ENCODE measurements around the gene LPIN1.

The LPIN1 gene

DNA sequence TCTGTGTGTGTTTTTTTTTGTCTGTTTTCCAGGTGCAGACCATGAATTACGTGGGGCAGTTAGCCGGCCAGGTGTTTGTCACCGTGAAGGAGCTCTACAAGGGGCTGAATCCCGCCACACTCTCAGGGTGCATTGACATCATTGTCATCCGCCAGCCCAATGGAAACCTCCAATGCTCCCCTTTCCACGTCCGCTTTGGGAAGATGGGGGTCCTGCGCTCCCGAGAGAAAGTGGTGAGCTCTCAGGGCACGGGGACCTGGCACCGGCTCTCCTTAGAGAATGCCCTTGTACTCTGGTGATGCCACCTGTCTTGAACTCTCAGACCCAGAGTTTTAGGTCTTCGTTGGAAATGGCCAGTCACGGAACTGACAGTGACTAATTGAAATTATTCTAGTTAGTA is 19.1 kb downstream of the LPIN1 start:
- DNase-seq = no peak

DNA sequence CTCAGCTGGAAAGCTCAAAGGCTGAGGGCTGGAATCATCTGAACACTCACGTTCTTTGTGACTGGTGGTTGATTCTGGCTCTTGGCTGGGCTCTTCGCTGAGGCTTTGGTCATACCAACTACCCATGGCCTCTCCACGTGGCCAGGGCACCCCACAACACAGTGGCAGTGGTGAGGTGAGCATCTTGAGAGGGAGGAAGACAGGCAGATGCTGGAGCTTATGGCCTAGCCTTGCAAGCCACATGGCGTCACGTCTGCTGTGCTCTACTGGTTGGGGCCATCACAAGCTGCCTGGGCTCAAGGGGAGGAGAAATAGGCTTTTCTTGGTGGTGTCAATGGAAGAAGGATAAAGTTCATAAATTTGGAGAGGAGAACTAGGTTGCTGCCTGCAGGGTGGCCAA is 19.6 kb downstream of the LPIN1 start:
- DNase-seq = no peak

DNA sequence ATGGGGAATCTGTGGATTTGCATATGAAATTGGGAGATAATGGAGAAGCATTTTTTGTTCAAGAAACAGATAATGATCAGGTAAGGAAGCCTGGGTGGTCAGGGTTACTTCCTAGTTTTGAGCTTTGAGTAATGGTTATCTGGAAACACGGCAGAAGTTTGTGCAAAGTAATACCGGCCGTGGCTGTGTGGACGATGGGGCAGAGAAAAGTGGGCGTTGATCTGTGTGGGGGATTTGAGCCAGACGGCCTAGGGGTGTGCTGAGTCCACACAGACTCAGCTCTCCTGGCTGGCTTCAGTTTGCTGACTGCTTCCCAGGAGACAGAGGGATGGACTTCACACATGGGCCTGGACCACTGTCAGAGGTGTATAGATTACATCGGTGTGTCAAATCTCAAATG is 21.3 kb downstream of the LPIN1 start:
- no peak for DNase-seq

DNA sequence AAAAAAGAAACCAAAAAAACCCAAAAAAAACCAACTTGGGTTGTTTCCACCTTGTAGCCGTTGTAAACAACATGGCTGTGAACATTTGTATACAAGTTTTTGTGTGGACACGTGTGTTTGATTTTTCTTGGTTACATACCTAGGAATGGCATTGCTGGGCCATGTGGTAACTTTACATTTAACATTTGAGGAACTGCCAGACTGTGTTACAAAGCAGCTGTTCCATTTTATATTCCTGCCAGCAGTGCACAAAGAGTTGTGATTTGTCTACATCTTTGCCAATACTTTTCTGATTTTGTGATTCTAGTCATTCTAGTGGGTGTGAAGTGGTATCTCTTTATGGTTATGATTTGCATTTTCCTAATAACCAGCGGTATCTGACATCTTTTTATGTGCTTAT is 22.5 kb downstream of the LPIN1 start:
- DNase-seq = no peak

DNA sequence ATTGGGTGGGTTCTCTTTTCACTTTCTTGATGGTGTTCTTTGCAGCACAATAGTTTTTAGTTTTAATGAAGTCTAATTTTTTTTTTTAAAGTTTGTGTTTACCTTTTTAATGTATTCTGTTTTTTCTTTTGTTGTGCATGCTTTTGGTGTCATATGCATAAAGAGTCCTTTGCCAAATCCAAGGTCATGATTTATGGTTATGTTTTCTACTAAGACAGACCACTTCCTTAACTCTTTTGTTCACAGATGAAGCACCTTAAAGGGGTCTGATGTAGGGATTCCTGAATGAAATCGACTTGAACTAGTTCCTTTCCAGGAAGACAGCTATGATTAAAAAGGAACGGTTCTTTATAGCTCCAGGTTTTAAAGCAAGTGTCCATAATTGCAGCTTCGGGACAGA is 23.1 kb downstream of the LPIN1 start:
- no peak for DNase-seq

DNA sequence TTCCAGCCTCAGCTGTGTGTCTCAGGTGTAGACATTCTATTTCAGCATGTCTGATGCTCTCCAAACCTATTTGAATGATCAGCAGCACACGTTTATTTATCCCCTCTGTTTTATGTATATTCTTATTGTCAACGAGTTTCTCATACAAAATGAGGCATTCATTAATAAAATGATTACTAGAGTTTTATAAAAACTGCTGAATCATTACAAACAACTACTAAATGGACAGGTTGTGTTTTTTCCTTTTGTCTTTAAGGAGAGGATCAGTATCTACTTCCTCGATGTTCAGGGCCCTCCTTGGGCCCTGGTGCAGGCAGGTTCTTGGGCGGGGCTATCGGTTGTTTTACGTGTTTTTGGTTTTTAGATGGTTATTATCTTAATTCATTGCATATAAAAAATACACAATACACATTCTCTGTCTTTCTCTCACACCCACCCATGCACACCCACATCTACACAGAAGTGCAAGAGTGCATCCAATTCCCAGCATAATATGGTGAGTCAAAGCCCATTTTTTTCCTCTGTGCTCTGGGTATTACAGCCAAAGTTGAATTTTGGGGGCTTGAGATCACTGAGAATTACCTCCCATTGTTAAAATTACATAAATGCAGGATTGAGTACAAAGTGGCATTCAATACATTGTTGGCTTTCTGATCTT is 24.2 kb downstream of the LPIN1 start:
- no peak for DNase-seq

DNA sequence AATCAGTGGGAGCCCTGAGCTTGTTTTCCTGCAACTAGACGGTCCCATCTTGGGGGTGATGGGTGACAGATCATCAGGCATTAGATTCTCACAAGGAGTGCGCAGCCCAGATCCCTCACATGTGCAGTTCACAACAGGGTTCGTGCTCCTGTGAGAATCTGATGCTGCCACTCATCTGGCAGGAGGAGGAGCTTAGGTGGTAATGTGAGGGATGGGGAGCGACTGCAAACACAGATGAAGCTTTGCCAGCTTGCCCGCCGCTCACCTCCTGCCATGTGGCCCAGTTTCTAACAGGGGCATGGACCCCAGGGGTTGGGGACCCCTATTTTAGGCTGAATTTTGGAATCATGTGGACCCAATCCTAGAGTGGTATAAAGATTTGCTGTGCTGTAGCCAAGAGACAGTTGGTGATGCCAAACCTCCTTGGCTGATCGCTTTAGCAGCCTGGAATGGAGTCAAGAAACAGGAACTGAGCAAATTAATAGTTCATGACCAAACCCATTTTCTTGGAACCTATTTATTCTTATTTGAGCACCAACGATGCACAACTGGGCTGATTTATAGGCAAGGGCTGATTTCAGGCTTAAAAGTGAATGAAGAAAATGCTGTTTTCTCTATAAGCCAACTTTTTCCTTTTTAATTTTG is 25.7 kb downstream of the LPIN1 start:
- no peak for DNase-seq

DNA sequence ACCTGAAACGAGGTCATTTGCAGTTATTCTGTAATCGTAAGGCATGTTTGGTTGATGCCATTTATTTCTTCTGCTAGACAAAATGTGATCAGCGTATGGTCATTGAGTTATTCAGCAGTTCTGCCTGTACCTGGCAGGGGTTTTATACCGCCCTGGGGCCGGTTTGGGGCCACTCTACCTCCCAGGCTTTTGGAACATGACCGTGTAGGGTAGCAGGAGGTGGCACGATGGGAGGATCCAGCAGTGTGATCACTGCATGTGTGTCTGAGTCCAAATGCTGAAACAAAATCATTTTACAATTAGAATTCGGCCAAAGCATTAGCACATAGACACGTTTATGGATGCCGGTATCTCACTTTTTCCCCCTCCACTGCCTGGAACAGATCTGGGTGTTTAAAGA is 26.7 kb downstream of the LPIN1 start:
- DNase-seq = no peak

DNA sequence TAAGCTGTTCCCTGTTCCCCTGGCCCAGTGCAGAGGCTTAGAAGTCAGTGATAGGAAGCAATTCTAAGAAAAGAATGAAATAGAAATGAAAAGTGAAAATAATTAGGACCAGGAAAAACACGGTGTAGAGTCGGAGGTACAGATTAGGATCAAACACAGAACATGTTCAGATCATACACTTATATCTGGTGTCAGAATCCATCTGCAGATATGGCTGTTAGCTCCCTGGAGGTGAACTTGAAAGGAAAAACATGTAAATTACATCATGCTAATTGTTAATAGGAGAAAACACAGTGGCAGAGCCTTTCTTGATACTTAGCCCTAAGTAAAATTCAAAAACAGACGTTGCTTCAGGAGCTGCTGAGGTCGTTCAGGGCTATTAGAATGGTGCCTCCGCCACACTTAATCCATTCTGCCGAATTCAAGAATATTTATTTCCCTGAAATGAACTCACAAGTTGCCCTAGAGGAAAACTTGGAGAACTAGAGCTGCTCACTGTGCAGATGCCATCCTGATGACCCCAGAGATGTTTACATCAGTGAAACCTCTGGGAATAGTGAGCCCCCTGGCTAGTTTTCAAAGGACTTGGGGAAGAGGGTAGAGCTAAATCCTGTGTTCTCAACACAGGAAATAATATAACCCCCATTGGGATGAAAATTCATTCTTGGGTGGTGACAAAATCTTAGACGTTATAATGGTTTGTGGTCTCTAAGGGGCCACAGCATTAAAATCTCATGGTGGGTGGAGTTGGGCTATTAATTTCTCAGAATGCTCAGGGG is 27.5 kb downstream of the LPIN1 start:
- no peak for DNase-seq

DNA sequence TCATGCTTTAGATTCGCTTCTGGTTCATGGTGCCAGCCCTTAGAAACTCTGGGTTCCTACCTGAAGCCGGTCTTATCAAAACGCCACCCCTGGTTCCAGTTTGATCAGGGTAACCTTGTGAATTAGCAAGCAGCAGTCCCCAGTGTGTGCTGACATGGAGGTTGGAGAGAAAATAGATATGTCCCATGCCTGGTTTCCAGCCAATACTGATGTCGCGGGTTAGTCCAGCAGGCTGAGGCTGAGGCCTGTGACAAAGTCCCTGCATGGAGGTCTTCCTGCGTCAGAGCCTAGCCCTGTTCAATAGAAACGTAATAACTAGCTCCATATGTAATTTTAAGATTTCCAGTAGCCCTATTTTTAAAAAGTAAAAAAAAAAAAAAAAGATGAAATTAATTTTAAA is 28.2 kb downstream of the LPIN1 start:
- DNase-seq = no peak

DNA sequence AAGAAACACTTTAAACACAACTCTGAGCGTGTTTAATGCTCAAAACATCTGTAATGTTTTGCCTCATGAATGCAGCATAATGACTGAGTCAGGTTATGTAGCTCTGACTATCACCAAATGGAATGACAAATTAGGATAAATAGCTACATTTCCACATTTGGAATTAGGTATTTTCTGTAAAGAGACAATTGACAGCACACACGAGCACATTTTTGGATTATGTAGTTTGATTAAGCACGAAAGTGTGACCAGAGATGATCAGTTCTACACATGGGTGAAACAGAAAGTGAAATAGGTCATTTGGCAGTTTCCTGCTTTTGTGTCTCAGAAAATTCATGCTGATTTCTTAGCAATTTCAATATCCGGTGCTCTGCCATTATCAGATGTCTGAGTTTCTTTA is 29.0 kb downstream of the LPIN1 start:
- no peak for DNase-seq

DNA sequence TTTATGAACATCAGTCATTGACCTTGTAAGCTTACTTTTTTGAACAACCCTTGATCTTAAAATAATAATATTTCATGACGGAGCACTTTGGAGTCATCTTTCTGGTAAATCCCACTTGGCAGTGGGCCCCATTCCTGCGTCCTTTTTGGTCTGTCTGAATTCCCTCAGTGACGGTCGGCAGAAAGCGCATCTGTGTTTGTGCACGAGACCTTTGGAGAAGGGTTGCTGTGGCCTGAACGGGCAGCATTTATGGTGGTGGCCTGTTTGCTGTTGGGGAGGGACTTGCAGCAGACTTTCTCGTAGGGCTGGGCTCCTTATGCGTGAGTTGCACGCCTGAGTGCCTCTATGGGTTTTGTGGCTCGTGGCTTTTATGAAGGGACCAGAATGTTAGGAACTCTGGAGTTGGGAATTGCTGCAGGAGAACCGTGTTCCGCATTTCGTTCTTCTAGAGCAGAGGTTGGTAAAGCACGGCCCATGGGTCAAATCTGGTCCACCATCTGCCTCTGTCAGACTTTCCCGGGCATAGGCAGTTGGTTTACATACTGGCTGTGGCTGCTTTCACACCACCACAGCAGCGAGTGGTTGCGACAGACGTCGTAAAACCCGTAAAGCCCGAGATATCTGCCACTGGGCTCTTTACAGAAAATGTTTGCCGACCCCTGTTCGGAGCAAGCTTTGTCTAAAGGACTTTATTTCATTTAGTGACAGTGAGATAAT is 30.8 kb downstream of the LPIN1 start:
- no peak for DNase-seq

DNA sequence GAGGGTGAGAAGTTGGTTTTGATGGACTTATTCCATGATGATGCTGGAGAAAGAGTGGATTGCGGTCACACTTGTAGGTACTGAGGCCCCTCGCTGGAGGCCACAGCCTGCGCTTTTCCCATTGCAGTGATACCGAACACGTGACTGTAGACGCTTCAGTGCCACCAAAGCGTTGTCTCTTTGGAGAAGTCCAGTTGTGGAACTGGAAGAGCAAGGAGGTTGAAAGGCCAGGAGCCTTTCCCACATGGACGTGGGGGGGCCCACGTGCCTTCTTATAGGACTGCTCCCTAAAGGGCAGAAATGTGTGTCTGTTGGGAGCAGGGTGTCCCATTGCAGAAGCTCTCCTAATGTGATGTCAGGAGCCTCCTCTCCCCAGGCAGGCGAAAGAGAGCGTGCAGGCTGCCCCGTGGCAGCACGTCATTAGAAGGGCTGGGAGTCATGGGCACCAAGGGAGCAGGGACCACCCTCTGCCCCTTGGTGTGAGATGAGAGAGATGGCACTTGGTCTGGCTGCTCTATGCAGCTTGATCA is 31.5 kb downstream of the LPIN1 start:
- DNase-seq = no peak

DNA sequence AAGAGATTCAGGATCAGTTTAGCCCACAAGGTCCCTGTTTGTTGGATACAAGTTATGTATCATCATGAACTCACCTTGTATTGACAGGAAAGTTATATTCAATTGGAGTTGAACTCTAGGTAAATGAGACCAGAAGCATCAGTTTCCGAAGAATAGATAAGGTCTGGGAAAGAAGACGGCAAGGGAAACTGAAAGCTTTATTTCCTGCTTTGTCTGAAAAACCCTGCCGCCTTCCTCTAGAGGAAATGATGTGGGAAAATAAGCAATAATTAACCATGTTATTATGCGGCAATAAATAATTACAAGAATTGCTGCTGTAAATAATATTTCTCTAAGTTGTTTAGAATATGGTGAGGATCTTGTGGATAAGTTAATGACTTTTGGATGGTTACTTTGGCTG is 32.0 kb downstream of the LPIN1 start:
- DNase-seq = no peak

DNA sequence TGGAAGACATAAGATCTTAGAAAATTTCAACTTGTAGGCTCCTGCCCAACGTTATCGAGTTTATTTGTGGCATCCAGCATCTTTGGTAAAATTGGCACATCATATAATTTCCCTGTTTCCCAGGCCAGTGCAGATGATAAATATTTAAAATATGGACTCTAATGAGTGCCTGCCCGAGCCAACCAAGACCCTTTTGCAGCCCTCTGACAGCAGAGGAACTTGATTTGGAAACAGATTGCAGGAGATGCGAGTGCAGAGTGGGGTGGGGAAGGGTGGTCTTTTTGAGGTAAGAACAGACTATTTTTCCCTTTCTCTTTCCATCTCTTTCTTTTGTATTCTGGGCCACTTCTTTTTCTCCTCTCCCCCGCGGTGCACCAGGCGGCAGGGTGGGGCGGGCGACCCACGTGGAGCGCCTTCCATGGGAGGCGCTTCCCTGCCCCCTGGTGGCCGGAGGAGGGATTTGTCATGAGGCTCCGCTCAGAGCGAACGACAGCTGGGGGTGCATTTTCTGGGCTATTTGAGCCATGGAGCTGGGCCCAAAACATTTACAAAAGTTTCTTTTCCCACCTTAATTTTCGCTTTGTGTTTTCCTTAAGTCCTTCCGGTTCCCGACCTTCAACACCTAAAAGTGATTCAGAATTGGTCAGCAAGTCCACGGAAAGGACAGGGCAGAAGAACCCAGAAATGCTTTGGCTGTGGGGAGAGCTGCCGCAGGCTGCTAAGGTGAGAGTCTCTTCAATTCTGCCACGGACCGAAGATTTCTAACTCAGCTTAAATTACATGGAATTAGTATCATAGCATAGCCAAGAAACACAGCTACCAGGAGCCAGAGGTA is 32.7 kb downstream of the LPIN1 start:
- peak; percentile 90 for DNase-seq

DNA sequence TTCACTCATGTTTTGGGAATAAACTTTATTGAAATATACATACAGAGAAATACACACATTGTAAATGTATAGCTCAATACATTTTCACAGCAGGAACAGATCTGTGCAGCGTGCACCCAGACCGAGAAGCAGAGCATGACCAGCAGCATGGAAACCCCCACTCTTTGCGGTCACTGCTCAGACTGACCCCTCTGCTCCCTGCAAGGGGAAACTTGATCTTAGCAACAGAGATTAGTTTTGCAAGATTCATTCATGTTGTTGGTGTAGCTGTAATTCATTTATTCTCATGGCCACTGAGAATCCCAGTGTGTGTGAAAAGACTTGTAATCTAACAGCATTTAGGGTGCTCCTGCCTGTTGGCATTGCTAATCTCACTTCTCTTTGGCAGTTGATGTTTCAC is 35.2 kb downstream of the LPIN1 start:
- no peak for DNase-seq

DNA sequence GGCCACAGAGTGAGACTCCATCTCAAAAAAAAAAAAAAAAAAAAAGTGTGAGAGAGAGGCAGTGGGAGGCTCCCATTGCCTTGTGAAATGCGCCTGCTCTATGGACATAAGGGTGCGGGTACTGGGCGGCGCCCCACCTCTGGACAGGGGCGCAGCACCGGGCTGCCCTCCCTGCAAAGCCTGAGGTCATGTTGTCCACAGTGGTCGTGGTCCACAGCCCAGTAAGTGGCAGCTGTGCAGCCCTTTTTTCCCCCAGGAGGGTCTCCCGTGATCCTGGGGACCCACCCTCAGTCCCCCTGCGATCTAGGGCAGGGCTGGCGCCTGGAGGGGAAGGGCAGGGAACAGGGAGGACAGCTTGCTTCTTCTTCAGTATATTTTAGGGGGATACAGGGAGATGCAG is 37.8 kb downstream of the LPIN1 start:
- DNase-seq = no peak

DNA sequence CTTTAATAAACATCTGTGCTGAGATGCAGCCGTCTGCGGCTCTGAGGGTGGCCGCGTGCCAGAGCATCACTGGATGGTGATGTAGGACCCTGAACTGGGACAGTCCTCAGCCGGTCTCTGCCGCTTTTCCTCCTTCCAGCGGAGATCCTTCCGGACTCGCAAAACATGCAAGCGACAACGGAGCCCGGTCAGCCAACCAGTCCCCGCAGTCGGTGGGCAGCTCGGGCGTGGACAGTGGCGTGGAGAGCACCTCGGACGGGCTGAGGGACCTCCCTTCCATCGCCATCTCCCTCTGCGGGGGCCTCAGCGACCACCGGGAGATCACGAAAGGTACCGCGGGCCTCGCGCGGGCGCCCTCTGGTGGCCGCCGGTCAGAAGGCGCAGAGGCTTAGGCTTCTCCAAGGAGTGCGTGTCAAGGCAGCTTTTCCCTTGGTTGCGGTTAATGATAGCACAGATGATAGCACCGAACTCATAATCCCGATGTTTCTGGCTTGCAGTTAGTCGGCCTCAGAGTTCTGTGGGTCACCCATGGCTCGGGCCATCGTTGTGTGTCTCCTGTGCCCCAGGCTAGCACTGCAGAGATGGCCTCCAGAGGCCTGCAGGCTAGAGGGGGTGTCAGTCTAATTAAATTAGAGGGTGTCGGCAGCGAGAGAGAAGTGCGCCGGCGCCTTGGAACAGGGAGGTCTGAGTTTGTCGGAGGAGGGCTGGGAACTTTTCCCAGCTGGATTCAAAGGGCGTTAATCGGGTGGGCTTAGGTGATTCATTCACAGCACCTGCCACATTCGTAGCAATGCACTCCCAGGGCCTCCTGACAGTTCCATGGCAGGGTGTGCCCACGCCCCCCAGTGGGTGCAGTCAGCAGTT is 38.5 kb downstream of the LPIN1 start:
- peak; percentile 27 to 31 for DNase-seq

DNA sequence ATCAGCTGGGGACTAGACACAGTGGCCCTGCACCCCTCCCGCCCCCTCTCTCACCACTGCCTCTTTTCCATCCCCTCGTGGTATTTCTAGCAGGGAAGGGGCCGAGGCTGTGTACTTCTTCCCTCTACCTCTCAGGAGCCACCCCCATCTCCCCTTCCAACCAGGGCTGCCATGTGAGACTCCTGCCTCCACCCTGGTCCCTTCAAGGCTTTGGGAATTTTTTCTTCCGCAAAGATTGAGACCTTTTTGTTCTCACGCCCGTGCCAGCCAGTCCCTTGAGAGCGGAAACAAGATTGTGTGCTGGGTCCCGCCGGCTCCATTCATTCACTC is 39.1 kb downstream of the LPIN1 start:
- DNase-seq = no peak

DNA sequence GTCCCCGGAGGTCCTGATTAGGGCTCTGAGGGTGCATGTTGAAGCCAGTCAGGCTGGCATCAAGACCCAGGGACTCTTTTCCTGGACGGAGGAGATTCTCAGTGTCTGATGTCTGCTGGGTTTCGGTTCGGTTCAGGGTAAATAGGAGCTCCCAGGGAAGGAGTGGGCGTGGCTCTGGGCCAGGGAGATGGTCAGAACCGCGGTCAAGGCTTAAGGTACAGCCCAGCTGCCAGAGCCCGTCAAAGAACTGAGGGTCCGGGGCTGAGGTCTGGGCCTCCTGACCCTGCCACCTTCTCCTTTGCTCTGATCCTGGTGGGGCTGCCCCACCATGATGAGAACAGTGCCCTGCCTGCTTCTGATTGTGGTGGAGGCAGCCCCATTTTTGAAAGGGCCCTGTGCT is 39.8 kb downstream of the LPIN1 start:
- no peak for DNase-seq

DNA sequence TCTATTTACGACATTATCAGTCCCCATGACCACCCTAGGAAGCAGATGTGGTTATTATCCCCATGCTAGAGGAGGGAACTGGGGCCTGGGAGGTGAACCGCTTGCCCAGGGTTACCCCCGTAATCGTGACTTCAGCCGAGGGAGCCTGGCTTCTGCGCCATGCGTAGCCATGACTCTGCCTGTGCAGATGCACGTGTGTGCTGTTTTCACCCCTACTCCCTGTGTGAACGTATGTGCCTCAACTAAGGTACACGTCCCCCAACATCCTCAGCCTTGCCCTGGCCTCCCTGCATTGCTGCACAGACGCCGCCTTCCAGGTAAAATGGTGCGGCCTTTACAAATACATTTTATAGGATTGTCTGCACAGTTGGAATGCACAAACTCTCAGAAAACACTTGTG is 40.2 kb downstream of the LPIN1 start:
- DNase-seq = no peak

DNA sequence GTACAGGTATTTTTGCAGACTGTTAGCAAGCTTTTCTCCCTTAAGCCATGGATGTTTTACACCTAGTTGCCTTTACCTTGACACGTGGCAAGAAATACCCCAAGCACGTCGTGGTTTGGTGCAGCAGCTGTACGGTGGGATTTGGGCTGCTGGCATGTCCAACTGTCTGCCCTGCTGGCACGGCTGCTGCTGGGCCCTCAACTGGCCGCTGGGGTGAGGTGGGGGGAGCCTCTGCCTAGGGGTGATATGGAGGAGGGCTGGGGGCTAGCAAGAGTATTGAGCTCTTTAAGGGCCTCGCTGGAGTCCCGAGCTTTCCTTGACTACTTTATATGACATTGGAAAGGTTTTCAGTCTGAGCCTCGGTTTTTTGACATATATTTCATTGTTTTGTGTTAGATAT is 41.6 kb downstream of the LPIN1 start:
- no peak for DNase-seq

All from activated CD4-positive, alpha-beta T cell treated with anti-CD3 and anti-CD28 coated beads, Interleukin-2, amount 50 U/mL, for 4 hours (primary cell).